ENCODE data around the gene CDCA8.

DNA sequence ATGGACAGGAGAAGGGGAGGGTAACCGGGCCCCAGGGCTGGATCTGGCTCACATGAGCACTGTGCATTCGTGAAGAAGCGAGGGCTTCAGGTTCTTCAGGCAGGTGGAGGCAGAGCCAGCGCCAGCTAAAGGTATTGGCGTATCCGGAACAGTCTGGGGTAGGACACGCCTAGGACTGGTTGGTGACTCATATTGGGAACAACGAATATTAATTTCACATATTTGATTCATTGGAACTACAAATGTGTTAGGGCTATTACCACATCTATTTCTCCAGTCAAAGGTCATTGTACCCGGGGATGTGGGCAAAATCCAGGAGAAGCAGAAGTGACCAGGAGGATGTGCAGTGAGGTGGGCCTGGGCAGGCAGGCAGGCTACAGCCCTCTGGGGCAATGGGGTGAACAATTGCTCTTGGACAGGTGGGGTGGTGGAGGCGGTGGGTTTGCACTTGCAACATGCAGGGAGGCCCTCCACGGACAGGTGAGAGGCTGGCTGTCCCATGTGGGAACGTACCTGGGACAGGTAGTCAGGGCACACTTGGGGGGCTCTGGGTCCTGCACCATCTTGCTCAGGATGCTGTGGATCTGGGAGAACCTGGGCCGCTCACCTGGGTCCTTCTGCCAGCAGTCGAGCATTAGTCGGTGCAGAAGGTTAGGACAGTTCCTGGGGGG lies 26.7 kb downstream of the CDCA8 start:
- TF ChIP-seq EZH2 (IDR thresholded peaks at IDR 0.05; ENCODE audit: insufficient read depth, low read length), result no peak
- TF ChIP-seq, protein P1, sequence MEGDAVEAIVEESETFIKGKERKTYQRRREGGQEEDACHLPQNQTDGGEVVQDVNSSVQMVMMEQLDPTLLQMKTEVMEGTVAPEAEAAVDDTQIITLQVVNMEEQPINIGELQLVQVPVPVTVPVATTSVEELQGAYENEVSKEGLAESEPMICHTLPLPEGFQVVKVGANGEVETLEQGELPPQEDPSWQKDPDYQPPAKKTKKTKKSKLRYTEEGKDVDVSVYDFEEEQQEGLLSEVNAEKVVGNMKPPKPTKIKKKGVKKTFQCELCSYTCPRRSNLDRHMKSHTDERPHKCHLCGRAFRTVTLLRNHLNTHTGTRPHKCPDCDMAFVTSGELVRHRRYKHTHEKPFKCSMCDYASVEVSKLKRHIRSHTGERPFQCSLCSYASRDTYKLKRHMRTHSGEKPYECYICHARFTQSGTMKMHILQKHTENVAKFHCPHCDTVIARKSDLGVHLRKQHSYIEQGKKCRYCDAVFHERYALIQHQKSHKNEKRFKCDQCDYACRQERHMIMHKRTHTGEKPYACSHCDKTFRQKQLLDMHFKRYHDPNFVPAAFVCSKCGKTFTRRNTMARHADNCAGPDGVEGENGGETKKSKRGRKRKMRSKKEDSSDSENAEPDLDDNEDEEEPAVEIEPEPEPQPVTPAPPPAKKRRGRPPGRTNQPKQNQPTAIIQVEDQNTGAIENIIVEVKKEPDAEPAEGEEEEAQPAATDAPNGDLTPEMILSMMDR (IDR thresholded peaks at IDR 0.05; ENCODE audit: insufficient read depth, low read depth, low read length), result no peak

Measured in astrocyte (in vitro differentiated cells and primary cell).